C4-2B (cell line): ENCODE data around the gene LIPA.

Experiments
- H3K27ac ChIP-seq: fragments of 450-650 bp; 2 replicates; pipeline ENCODE4 v1.5.1; 2017
- CTCF ChIP-seq: fragments of 450-650 bp; conservative IDR thresholded peaks from 2 replicates; pipeline ENCODE4 v1.5.1; 2017; ENCODE audit warnings: mild to moderate bottlenecking
- ZFX ChIP-seq: fragments of 450-650 bp; IDR thresholded peaks from 2 replicates; pipeline ENCODE4 v1.6.1; 2017

LIPA gene

GRCh38 chr10:89278900-89279392 lies 27.4 kb upstream of the LIPA start:
- H3K27ac ChIP-seq, result no peak overlapping the region
- no peak for TF ChIP-seq CTCF

DNA sequence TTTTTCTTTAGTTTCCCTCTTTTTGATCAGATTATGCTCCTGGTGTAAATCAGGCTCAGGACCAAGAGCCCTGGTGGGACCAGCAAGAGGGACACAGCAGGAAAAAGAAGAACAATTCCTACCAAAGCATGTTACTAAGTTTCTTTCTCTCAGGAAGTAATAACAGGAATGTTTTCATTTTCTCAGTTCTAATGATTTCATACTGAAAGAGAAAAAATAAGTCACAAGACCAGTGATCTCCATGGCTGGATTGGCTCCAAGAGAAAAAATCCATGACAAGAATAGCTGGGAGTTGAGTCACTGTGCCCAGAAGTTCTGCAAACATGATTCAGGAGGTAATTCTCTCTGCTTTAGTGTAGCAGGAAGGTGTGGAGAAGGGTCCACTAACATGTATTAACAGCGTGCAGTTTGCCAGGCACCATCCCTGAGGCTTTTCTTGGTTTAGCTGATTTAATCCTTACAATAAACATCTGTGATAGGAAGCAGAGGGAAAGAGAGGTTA lies 26.5 kb upstream of the LIPA start:
- no peak overlapping the region for H3K27ac ChIP-seq
- TF ChIP-seq ZFX, result no peak

- no peak overlapping the region for H3K27ac ChIP-seq
- no peak for TF ChIP-seq CTCF
Measured at GRCh38 chr10:89275383-89275782, 23.8 kb upstream of the LIPA start.

DNA sequence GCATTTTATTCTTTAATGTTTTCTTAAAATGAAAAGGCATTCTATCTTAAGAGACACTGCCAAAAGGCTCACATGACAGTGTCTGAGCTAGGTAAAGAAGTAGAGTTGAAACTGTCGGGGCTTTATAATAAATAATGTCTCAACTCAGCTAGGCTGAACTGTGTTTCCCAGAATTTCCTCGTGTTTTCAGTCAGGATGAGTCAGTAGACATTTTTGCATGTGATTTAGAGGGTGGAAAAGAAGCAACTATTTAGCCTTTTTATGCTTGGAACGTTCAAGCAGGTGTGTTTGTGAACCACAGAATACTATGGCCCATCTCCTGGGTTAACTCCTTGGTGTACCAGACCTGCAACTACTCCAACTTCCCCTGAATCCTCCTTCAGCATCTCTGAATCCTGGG lies 23.4 kb upstream of the LIPA start:
- no peak overlapping the region for H3K27ac ChIP-seq
- TF ChIP-seq ZFX (no peak), CTCF (no peak)

DNA sequence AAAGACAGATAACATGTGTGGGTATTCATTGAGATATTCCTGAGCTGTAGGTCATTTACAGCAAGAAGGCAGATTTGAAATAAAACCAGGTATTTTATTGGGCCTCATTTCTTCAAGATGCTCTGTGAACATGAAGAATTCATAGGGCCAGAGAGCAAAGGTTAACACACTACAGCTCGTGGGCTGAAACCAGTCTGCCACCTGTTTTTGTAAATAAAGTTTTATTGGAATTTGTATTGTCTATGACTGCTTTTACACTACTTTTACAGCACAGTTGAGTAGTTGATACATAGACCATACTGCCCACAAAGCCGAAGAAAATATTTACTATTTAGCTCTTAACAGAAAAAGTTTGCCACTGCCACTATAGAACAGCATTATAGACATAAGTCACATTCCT lies 22.1 kb upstream of the LIPA start:
- H3K27ac ChIP-seq, result no peak overlapping the region
- TF ChIP-seq ZFX, result no peak
- no peak for TF ChIP-seq CTCF

- no peak for TF ChIP-seq CTCF
- TF ChIP-seq ZFX, result no peak
- H3K27ac ChIP-seq, result no peak overlapping the region
Measured at GRCh38 chr10:89271532-89271931, 20.0 kb upstream of the LIPA start.

GRCh38 chr10:89270153-89270483 lies 18.5 kb upstream of the LIPA start:
- TF ChIP-seq CTCF (no peak), ZFX (no peak)
- no peak overlapping the region for H3K27ac ChIP-seq

- H3K27ac ChIP-seq, result no peak overlapping the region
- TF ChIP-seq ZFX (no peak), CTCF (no peak)
Measured at GRCh38 chr10:89269433-89270152, 18.0 kb upstream of the LIPA start.
